HG03039 (cell line): Measurements from ENCODE around the gene RXRA.

Experiments used
- ATAC-seq: cut with Tn5 transposase; IDR thresholded peaks from one replicate; pipeline ENCODE4 v1.9.1; 2021; ENCODE audit warnings: mild to moderate bottlenecking, moderate library complexity; ENCODE audit not compliant: unreplicated experiment

RXRA gene

DNA sequence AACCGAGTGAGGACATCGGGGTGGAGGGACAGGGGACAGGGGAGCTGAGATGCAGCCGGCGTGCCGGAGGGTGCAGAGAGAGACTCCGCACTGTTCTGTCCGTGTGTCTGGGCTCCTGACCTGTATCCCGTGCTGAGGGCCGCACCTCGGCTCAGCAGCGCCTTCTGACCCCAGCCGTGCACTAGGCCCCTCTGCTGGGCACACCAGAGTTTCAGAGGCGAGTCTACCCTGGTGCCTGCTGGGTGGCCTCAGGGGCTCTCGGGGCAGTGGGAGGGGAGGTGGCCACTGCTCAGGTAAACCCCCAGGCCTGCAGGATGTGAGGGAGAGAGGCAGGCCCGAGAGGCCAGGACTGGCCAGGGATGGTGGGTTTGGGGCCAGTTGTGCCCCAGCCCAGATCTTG is 100.2 kb downstream of the RXRA start:
- ATAC-seq, result no peak

DNA sequence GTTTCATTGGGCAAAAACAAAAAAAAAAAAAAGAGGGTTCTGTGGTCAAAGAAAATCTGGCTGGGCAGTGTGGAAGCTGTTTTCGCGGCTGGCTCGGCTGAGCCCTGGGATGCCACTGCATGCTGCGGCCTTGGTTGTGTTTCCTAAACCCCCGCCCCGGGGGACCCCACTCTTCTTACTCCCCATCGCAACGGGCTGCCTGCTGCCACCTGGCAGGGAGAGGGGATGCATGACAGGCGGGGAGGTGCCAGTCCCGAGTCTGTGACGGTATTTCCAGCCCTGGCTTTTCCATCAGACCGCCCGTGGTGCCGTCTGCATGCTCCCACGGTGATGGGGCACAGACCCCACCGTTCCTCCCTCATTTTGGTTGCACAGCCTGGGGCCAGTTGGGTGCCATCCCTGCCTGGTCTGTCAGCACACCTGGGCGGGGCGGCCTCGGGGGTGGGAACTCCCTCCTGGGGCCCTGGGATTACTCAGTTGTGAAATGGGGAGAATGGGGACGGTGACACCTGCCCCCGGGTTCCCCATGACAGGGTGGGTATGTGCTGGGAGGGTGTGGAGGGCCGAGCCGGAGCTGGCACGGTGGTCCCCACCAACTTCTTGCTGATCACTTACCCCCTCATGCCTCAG is 101.0 kb downstream of the RXRA start:
- no peak for ATAC-seq

DNA sequence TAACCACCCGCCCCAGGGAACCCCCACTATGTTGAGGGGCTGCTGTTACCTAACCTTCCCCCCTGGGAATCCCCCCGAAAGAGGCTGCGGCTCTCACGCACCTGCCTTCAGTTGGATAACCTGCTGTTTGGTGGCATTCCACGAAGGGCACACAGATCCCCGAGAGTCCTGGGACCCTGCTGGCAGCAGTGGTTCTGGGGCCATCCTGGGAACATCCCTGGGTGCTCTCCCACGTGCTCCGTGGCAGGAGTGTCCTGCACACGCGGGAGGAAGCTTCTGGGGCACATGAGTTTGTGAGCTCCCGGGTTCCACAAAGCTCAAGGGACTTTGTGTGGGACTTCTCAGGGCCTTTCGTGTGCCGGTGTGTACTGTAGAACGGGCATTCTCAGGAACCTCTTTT is 102.3 kb downstream of the RXRA start:
- ATAC-seq, result no peak

DNA sequence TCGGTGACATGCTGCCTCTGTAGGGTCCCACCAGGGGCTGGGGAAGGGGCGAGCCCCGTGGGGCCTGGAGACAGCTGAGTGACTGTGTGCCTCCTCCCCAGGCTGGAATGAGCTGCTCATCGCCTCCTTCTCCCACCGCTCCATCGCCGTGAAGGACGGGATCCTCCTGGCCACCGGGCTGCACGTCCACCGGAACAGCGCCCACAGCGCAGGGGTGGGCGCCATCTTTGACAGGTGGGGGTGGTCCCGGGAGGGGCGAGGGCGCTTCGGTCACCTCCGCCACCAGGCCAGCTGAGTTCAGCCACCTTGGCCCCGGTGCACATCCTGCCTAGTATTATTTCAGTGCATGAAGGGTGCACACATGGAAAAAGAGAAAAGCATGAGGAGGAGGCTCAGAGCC is 102.8 kb downstream of the RXRA start:
- no peak for ATAC-seq

DNA sequence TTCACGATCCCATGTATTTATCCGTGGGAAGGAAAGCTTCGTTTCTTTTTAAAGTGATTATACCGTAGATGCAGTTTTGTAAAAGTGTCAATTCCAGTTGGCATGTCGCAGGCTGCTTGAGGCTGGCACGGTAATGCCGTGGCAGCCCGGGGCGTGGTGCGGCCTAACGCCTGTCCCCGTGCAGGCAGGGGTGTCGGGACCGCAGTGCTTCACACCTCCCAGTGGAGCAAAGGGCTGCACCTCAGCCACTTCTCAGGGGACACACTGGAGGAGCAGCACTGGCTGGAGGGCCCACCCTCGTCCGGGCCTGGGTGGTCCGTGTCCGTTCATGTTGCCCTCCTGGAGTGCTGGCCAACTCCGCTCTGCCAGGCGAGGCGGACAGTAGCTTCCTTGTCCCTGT is 103.2 kb downstream of the RXRA start:
- ATAC-seq, result no peak

DNA sequence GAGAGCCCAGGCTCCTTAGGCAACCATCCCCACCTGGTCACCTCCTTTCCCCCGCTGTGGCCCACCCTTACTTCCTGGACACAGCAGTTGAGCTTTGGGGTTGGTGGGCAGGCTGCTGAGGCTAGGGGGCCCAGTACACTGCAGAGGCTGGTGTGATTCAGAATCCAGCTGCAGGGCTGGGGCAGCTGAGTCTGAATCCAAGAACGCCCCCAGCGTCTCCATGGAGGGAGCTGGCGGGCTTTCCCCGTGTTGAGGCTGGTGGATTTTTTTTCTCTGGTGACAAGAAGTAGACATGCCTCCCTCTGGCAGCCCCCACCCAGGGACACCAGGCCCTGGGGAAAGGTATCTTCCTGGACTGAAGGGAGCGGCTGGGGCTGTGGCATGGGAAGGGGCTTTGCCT is 104.8 kb downstream of the RXRA start:
- no peak for ATAC-seq

DNA sequence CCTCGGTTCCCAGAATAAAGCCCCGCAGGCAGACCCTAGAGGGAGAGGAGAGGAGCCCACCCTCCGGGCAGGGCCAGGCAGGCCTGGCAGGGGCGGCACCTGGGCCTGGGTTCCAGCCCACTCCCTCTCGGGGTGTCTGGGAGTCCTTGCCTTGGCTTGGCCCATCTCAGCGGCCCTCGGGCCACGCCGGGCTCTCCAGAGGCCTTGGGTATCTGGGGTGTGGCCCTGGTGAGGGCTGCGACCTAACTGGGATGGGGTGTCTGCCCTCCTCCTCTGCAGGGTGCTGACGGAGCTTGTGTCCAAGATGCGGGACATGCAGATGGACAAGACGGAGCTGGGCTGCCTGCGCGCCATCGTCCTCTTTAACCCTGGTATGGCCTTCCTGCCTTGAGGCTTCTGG is 105.4 kb downstream of the RXRA start:
- ATAC-seq, result no peak

DNA sequence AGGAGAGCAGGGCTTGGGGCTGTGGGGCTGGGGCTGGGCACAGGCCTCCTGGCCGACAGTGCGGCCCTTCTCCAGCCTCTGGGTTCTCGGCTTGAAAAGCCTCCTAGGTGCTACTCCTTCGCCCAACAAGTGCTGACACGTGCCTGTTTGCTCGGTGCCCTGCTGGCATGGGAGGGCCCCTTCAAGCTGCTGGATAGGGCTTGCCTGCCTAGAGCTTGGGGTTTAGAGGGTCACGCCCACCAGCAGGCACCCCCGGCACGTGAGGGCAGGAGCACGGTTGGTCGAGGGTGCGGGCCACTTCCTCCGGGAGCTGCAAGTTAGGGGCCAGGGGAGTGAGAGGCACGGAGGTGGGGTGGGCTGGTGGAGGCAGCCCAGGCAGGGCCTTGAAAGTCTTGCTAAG is 106.2 kb downstream of the RXRA start:
- ATAC-seq, result no peak

DNA sequence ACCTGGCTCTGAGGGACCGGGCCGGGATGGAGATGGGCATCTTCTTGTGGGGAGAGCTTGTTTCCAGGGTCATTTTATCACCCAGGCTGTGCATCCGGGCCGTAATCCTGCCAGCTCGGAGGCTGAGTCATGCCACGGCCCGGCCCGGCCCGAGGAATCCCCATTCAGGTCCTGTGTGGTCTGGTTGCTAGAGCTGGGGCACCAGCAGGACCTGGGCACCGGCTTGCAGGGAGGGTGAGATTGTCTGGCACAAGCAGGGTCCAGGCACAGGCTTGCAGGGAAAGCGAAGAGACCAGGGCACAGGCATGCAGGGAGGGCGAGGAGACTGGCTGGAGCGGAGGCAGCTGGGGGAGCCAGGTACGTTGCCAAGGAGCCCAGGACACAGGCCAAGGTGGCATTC is 106.8 kb downstream of the RXRA start:
- no peak for ATAC-seq

DNA sequence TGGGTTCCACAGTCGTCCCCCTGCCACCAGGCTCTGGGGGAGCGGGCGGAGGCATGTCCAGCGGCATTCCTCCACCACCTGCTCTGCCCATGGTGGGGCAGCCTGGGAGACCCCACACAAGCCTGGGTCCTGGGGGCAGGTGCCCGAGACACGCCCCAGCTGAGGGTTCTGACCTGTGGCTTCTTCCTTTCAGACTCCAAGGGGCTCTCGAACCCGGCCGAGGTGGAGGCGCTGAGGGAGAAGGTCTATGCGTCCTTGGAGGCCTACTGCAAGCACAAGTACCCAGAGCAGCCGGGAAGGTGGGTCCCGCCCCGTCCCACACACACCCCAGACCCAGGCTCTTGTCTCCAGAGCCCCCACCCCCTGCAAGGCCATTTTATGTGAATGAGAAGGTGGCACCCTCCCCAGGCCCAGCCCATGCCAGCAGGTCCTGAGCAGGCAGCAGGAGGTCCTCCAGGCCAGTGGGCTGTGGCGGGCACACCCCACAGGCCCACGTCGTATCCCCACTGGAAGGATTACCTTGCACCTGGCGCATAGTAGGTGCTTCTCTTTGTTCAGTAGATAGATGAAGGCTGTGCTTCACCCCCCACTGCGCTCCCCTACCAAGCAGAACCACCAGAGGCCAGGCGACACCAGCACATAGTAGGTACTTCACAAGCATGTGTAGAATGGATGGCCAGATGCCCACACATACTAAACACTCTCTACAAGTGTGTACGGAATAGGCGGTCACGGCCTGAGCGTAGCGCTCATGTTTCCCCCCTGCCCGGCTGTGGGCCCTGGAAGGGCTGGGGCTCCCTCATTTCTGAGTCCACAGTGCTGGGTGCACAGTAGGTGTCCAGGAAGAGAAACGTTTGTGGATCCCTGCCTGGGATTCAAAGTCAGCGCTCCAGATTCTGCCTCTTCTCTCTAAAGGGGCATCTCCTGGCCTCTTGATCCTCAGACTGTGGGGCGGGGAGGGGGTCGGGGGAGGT is 107.9 kb downstream of the RXRA start:
- ATAC-seq, result no peak

DNA sequence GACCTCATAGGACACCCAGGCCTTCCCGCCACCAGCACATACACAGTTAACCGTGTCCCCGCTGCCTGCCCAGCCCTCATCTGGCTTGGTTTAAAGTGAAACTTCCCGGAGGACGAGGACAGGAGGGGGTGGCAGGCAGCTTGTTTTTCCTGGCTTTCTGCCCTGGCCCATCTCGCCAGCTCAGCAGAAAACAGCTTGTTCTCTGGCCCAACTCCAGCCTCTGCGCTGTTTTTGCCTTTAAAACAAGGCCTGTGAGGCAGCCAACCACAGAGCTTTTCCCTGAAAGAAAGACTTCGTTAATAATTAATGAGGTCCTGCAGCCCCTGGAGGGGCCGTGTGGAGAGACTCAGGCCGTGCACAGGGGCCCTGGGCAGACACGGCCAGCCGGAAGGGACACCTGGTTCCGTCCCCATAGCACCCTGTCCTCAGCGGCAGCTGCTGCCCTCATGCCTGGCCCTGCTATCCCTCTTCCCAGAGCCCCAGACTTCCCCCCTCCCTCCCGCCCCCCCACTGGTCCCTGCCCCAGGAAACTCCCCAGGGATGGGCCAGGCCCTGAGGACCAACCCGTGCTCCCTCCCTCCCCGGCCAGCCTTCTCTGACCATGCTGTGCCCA is 108.7 kb downstream of the RXRA start:
- no peak for ATAC-seq

DNA sequence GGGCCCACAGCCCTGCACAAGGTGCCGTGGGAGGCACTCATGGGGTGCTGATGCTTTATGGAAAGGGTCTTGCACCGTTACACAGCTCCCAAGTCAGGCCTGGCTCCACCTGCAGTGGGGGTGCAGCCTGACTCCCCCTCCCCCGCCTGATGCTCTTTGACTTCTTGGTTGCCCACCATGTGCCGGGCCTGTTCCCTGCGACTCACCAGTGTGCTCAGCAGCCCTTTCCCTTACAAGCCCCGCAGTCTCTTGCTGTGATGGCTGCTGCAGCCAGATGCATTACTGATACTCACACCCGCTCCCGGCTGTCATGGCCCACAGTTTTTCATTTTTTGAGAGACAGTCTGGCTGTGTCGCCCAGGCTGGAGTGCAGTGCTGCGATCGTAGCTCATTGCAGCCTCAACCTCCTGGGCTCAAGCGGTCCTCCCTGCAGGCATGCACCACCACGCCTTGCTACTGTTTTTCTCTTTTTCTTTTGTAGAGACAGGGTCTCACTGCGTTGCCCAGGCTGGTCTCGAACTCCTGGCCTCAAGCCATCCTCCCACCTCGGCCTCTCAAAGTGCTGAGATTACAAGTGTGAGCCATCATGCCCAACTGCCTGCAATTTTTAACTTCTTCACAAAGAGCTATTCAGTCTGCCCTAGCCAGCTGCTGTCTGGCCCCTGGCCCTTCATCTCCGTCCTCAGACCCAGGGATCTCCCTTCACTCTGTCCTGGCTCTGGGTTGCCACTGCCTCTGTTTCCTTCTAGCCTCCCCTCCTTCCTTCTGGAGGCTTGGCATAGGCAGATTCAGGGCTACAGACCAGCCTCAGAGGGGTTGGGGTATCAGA is 109.5 kb downstream of the RXRA start:
- ATAC-seq, result no peak

DNA sequence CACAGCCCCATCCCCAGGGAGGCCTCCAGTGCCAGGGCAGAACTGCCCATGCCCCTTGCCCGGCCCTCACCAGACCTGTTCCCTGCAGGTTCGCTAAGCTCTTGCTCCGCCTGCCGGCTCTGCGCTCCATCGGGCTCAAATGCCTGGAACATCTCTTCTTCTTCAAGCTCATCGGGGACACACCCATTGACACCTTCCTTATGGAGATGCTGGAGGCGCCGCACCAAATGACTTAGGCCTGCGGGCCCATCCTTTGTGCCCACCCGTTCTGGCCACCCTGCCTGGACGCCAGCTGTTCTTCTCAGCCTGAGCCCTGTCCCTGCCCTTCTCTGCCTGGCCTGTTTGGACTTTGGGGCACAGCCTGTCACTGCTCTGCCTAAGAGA is 110.1 kb downstream of the RXRA start:
- ATAC-seq, result no peak

DNA sequence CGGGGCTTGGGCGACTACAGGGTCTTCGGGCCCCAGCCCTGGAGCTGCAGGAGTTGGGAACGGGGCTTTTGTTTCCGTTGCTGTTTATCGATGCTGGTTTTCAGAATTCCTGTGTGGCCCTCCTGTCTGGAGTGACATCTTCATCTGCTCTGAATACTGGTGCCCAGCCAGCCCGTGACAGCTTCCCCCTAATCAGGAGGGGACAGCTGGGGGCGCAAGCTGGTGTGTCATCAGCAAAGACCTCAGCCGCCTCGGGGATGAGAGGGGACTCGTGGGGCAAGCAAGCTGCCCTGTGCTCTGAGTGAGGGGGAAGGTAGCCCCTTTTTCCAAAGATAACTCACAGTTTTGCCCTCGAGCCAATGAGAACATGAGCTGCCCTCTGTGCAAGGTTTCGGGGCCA is 110.7 kb downstream of the RXRA start:
- ATAC-seq, result no peak

DNA sequence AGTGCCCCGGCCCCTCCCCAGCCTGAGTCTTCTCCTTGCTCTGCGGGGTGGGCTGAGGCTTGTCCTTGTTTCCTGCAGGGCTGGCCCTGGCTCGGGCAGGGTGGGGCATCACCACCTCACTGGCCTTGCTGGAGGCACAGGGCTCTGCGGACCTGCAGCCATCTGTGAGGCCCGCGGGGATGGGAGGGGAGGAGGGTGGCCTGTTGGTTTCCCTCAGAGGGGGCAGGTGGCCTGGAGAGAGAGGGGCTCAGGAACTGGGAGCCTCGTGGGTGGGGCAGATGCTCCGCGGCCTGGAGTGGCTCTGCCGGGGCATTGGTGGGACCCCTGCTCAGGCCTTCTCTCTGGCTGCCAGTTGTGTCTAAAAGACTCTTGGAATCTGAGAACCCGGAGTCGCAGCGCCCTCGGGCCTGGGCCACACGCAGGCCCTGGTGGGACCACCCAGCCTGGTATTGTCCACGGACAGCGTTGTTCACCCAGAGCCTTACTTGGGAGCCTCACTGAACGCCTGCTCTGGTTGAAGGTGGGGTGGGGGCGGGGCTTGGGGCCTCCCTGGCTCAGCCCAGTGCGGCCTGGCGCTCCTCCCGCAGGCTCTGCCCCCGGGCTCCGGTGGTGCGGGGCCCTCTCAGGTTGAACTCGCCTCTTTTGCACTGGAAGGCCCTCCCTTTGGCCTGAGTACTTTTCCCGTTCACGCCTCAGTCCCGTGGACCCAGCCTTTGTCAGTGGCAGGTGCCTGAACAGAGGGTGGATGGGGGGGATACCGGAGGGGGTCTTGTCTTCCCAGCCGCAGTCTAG is 111.3 kb downstream of the RXRA start:
- ATAC-seq, result no peak

DNA sequence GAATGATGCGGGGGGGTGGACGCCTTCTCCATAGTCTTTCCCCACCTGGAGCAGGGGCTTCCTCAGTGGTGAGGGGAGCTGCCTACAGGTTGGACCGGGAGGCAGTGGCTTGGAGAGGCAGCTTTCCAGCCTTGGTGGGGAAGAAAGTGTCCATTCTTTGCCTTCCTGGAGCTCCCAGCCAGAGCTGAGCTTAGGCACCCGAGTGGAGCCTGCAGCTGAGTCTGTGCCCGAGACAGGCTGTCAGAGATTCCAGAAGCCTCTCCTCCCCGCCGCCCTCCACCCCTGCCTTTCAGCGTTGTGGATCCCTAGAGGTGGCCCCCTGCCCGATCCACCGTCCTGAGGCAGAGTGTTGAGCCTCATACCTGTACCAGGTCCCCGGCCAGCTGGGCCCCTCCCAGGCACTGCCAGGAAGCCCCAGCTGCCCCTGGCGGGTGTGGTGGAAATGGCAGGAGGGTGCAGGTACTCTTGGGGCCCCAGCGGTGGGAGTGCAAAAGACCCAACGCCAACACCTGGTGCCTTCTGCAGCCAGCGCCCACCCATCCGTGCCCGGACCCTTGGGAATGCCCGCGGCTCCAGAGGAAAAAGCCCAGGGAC is 112.0 kb downstream of the RXRA start:
- ATAC-seq, result no peak

DNA sequence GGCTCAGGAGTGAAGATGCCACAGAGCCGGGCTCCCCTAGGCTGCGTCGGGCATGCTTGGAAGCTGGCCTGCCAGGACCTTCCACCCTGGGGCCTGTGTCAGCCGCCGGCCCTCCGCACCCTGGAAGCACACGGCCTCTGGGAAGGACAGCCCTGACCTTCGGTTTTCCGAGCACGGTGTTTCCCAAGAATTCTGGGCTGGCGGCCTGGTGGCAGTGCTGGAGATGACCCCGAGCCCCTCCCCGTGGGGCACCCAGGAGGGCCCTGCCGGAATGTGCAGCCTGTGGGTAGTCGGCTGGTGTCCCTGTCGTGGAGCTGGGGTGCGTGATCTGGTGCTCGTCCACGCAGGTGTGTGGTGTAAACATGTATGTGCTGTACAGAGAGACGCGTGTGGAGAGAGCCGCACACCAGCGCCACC is 113.1 kb downstream of the RXRA start:
- no peak for ATAC-seq

DNA sequence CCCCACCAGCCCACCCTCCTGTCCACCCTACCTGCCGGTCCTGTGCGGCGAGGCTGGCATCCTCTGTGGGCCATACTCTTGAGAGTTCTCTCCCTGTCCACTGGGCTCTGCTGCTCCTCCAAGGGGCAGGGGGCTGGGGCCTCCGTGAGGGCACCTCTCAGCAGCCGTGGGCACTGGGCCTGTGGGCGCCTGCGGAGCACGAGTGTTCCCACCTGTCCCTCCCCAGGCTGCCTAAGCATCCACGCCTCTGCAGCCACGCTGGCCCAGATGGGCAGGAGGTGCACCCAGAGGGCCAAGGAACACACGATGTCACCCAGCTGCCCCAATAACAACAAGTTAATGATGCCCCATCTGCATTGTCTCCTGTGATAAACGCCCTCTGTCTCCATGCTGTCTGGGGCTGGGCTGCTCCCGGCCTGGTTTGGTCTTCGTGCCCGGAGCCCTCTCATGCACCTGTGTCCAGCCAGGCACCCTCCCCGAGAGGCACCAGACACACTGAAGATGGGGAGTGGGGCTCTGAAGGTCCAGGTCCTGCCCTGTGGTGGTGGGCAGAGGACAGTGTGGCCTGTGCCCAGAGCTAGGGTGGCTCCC is 114.5 kb downstream of the RXRA start:
- no peak for ATAC-seq

DNA sequence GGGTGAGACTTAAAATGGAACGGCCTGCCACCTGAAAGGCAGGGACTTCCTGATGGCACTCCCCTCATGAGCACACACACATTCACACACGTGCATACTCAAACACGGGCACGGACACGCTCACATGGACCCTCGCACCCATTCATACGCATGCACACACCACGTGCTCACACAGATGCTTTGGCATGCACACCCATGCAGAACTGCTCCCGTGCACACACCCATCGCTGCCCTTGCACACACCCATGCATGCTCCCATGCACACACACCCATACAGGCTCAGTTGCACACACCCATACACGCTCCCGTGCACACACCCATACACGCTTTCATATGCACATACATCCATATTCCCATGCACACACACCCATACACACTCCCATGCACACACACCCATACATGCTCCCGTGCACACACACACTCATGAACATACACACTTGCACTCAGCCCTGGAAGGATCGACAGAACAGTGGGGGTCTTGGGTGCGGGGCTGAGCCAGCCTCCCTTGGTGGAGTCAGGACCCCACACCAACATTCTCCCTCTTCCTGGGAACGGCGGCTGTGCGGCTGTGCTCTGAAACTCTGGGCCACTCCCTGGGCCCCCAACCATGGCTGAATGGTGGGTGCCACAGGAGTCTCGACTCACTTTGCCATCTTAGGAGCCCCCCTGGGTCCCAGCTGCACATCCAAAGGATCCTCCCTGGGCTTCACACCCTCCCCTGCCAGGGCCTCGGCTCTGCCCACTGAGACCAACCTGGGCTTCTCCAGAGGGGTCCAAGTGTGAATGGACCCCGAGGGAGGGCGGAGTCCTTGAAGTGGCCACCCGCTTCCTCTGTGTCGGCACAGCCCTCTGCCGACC is 115.2 kb downstream of the RXRA start:
- ATAC-seq, result no peak
